ENCODE results near the gene EFCAB14.
"Not testable (repeated sequence)": the region's sequence is repeated elsewhere in the genome, so short reads cannot be mapped to it uniquely, and the experiment has no call there.

Gene EFCAB14

DNA sequence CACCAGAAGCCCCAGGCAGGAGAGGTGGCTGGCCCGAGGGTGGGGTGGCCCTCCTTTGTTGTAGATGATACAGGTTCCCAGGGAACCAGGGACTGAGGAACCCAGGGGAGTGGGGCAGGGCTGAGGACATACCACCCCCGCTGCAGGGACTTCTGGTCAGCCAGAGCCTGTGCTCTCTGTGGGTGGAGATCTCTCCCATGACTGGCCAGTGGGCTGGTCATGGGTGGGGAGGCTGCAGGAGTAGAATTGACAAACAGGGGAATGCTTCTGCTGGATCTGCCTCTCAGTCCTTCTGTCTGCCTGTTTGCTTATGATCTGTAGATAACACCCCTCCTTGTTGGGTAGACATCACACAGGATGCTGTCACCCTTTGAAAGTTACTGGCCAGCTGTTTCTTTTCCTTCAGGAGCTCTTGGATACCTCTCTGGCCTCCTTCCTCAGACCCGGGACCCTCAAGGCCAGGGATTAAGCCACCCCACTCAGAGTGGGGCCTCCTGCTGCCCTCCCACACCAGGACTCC lies 2.8 kb upstream of the EFCAB14 start:
- no peak for DNase-seq (ENCODE audit: low read depth)

DNA sequence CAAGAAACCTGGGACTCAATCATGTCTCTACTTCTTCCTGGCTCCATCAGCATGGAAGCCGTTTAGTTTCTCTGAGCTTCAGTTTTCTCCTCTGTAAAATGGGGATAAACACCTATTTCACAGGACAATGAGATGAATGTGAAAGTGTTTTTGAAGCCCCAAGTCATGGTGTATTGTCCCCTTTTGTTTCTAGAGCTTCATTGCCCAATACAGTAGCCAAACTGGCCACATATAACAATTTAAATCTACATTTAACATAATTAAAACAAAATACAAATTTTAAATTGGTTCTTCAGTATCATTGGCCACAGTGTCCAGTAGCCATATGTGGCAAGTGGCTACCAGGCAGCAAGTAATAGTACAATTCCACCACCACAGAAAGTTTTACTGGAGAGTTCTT lies 2.3 kb upstream of the EFCAB14 start:
- no peak for DNase-seq (ENCODE audit: low read depth)

DNA sequence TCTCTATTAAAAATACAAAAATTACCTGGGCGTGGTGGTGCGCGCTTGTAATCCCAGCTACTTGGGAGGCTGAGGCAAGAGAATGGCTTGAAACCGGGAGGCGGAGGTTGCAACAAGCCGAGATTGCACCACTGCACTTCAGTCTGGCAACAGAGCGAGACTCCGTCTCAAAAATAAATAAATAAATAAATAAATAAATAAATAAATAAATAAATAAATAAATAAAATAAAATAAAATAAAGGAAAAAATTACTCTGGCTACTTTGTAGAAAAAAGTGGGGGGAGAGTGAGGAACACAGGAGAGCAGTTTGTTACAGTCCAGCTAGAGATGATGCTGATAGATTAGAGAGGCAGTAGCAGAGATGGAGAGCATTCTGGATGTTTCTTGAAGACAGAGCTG lies 1.4 kb upstream of the EFCAB14 start:
- not testable (repeated sequence) for DNase-seq (ENCODE audit: low read depth)

DNA sequence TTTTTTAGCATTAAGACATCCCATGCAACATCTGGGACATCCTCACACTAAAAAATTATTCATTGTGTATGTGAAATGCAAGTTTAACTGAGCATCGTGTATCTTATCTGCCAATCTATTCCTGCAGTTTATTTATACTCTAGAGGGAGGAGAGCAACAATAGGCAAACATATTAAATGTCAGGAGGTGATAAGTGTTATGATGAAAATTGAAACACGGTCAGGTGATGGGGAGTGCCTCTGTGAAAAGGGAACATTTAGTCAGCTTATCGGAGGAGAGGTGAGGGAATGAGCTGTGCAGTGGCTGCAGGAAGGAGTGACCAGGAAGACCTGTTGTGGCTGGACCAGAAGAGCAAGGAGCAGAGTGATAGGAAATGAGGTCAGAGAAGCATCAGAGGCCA lies 775 bp upstream of the EFCAB14 start:
- DNase-seq (ENCODE audit: low read depth): no peak

DNA sequence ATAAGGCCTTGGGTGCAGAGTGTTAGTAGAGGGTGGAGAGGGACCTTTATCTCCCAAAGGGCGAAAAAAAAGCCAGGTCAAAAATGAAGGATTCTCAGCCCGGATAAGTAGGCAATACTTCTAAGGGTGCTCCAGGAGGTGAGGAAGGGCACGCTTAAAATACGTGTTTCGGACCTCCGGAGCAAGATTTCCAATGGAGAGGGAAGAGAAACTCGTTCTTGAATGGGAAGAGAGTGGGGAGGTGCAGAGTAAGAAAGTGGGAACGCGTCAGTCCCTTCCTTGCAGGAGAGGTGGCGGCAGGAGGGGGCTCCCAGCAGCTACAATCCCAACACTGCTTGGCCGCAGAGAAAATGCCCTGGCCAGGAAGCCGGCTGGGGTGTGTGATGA lies 581 bp downstream of the EFCAB14 start:
- no peak for DNase-seq (ENCODE audit: low read depth)

DNA sequence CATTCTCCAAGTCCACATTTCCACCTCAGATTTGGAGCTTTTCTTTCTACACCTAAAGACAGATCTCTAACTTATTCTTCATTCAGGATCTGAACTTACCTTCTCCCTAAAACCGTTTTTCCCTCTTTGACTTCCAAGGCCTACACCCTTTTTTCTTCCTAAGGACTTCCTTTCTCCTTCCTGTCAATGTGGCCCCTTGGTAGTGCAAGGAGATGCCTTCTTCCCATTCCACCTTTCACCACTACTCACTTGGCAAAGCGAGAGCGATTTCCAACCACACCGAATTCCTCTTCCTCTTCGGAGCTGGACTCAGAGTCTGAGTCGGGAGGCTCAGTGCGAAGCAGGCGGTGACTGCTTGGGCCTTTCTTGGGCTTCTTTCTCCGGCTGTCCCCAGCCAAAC lies 1.3 kb downstream of the EFCAB14 start:
- no peak for DNase-seq (ENCODE audit: low read depth)

DNA sequence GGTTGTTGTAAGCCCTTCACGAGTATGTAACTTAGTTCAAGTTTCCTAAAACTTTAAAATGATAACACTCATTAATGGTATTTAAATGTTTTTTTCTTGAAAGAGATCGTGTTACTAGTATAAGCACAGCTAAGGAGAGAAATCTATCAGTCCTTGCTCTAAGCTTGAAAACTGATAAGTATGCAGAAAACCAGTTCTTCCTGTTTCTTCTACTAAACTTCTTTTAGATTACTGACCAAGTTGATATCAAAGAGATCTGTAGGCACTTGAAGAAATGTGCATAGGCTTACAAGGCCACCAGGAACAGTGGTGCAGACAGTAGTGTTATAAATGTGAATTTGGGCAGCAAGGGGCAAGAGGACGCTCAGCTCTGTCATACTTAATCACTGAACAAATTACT lies 3.9 kb downstream of the EFCAB14 start:
- DNase-seq (ENCODE audit: low read depth): no peak

DNA sequence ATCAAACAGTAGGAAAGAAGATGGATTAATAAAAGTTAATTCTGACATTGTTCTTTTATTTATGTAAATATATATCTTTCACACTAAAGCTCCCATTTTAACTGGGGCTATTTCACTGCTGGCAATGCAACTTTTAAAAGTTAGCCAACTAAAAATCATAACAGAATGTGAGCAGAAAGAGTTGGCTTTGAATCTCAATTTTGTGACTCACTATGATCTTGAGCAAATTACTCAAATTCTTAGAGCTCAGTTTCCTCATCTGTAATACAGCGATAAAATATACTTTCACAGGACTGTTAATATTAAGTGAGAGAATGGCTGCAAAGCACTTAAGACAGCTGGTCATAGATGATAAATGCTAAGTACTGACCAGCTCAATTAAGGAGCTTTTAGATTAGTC lies 10.8 kb downstream of the EFCAB14 start:
- DNase-seq (ENCODE audit: low read depth): no peak

DNA sequence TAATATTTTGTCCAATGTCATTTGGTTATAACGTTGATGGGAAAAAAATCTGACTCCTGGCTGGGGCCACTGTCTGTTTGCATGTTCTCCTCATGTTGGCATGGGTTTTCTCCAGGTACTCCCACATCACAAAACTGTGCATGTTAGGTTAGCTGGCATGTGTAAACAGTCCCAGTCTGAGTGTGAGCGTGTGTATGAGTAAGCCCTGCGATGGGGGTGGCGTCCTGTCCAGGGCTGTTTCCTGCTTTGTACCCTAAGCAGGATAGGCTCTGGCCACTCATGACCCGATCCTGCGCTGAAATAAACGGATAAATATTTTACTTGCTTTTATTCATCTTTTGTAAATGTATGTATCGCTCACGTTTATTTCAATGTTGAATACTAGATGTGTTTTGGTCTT lies 13.5 kb downstream of the EFCAB14 start:
- DNase-seq (ENCODE audit: low read depth): no peak

DNA sequence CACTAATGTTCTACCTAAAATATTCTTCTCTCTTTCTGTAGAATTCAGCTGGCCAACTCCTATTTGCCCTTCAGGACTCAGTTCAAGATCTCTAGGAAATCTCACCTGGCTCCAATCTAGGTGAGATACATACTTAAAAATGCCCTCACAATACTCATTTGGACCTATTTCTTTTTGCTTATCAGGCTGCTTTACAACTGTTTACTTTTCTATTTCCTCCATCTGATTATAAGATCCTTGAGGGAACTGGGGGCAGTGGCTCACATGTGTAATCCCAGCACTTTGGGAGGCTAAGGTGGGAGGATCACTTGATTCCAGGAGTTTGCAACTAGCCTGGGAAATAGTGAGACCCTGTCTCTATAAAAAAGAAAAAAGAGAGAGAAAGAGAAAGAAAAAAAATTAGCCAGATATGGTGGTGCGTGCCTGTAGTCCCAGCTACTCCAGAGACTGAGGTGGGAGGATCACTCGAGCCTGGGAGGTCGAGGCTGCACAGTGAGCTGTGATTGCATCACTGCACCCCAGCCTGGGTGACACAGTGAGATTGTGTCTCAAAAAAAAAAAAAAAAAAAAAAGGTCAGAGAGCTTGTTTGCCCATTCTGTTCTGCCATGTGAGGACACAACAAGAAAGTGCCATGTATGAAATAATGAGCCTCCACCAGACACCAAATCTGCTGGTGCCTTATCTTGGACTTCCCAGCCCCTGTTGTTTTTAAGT lies 14.8 kb downstream of the EFCAB14 start:
- no peak for DNase-seq (ENCODE audit: low read depth)

DNA sequence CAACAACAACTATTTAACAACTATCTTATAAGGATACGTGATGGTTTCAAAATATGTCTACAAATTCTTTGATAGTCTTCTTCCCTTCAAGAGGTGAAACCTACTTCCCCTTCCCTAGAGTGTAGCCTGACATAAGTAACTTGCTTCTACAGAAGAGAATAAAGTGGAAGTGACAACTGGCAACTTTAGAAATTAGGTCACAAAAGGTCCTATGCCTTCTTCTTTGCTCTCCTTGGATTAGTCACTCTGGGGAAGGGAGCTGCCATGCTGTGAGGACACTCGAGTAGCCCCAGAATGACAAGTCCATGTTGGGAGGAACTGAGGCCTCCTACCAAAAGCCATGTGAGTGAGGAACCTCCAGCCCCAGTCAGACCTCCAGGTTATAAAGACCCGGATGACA lies 19.2 kb downstream of the EFCAB14 start:
- no peak for DNase-seq (ENCODE audit: low read depth)

DNA sequence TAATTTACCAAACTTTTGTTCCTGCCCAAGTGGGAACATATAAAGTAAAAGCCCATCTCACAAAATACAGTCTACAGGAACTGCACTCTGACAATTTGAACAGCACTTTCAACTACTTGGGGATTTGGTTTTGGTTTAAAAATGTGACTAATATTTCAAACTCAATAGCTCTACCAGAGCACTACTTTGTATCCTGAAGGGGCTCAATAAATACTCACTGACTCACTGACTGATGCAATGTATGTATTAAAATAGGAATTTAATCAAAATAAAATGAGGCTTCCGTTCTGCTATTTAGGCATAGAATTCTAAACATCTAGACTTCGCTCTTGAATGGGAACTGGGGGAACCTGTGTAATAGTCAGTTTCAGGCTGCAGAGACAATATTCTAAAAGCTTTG lies 21.9 kb downstream of the EFCAB14 start:
- no peak for DNase-seq (ENCODE audit: low read depth)

DNA sequence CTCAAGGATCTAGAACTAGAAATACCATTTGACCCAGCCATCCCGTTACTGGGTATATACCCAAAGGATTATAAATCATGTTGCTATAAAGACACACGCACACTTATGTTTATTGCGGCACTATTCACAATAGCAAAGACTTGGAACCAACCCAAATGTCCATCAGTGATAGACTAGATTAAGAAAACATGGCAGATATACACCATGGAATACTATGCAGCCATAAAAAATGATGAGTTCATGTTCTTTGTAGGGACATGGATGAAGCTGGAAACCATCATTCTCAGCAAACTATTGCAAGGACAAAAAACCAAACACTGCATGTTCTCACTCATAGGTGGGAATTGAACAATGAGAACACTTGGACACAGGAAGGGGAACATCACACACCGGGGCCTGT lies 24.2 kb downstream of the EFCAB14 start:
- not testable (repeated sequence) for DNase-seq (ENCODE audit: low read depth)

DNA sequence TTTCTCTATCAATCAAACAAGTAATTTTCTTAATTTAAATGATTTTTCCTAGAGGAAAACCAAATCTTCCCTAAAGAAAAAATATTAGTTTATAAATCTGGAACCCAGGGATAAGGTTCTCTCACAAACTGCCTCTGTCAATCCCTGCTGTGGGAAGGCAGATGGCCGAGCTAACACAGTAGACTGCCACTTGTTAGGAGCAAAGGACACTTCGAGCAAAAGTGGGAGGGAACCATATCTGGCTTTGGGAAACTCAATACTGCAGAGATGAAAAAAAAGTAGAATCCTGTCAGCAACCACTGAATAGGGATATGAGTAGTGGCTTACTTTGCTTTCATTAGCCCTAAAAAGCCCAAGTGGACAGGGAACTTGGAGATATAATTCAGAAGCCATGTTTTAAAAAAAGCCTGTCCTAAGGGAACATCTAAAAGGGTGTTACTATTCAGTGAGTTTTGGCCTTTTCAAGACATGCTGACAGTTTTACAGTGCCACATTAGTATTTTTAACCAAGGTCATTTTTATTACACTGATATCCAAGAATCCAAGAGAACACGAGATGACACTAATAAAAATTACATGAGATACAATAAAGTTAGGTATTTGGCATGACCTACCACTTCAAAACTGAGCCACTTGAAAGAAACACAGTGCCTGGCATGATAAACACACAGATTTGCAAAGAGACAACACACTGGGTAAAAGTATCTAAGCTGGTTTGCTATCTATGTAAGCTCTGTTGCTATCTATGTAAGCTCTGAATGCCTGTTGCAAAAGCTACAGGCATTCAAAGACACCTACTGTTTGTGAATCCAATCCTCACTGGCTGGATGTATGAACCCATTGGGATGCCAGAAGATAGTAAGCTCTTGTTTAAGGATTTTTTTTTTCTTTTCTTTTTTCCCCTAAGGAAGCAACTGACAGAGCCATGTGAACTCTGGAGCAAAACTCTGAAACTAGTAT lies 25.8 kb downstream of the EFCAB14 start:
- DNase-seq (ENCODE audit: low read depth): no peak

DNA sequence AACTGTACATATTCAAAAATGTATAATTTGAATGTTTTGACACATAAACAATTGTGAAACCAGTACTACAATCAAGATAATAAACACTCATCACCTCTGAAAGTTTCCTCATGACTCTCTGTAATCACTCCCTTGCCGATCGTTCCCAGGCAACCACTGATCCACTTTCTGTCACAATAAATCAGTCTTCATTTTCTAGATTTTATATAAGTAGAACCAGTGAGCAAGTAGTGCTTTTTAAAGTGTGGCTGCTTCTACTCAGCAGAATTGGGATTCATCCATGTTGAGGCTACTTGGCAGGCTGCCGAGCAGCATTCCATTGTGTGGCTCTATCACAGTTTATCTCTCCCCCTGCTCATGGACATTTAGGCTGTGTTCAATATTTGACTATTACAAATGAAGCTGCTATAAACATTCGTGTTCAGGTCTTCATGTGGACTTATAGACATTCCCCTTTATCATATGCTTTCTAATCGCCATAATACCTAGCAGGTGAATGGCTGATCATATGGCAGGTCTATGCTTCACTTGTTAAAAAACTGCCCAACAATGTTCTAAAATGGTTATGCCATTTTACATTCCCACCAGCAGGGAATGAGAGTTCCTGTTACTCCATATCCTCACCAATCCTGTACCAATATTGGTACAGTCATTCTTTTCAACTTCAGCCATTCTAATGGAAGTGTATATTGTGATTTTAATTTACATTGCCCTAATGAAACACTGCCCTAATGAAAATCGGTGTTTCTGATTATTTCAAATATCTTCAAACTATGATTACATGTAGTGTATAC lies 26.7 kb downstream of the EFCAB14 start:
- DNase-seq (ENCODE audit: low read depth): peak; percentile 62

DNA sequence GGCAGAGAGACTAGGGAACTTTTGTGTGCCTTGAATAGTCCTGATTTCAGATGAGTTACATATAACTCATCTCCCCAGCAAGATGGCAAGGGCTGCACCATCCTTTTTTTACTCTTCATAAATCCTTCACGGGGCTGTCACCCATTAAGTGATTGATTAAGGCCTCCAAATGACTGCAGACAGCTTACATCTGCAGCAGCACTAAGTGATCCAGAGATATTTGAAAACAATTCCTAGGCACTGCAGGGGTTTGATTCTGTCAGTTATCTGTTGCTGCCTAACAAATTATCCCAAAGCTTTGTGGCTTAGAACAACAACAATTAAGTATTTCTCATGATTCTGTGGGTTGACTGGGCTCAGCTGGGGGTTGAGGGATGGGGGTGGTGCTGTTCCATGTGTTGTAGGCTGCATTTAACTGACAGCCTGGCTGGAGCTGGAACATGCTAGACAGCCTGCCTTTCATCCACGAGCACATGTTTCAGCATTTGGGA lies 27.9 kb downstream of the EFCAB14 start:
- peak; percentile 25 for DNase-seq (ENCODE audit: low read depth)

DNA sequence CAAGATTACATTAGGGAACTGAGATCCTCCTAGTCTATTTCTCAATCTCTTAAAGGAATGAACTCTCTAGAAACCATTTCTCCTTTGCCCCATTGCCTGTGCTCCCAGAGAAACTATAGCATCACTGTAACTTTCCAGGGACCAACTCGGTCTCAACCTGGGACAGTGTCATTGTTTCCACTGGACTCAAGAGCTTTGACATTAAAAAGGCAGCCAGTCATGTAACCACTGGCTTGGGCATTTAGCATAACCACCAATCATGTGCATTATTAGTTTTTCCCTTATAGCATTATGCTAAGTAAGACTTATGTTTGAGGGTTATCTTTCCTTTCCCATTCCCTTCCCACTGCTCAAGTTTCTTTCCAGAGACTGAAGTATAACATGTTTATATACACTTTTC lies 29.0 kb downstream of the EFCAB14 start:
- DNase-seq (ENCODE audit: low read depth): no peak

DNA sequence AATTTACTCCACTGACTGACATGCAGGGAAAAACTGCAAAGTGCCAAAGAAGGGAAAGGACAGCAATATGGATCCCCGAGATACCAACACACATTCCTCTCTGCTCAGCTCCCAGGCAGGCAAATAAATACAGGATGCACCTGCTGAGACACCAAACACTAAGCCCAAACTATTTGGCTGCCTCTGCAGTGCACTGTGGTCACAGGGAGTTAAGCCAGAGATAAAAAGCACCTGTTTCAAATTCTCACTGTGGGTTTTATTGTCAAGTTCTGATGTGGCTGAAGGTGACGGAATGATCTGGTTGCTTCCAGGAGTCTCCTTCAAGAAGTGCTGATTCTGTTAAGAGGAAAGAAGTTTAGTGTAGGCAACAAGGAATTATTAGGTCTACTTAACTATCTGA lies 29.6 kb downstream of the EFCAB14 start:
- DNase-seq (ENCODE audit: low read depth): no peak

DNA sequence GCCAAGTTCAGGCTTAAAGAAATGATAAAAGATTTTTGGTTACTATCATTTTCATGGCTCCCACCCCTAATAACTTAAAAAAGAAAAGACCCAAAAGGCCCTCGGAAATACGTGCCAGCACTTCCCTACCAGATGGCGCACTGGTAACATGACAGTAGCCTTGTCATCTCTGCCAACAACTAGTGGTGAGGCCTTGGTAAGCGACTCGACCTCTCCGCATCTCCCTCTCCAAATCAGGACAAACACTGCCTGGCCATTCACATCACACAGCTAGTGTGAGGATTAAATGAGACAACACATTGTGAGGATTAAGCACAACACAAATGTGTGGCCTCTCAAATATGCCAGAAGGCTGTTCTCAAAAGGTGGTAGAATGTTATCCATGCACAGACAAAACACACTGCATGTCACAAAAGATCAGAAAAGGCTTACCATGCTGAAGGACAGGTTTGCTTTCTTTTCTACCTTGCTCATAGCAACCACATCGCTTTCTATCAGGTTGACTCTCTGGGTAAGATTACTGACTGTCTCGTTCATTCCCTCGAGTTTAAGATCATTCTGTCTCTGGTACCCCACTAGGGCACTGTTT lies 30.9 kb downstream of the EFCAB14 start:
- no peak for DNase-seq (ENCODE audit: low read depth)

DNA sequence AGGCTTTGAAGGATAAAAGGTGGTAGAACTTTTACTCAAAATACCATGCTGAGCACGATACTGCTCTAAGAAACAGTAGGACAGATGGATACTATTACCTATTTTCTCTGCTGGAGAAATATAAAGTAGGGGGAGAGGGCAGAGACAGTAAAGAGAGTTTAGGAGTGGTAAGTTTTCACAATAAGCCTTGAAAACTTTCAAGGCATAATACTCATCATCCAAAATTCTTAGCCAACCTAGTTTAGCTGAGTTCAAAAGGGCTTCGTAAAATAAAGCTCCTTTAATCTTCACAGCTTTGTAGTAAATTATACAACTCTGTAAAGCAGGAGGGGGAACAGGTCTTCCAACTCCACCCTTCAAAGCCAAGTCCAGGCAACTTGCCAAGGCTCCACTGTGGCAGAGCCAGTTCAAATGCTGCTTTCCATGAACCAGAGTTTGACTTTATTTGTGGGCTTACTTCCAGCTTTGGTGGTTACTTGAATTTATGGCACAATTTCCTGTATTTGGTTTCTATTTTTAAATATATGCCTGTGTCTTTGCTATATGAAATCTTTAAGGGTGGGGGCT lies 31.7 kb downstream of the EFCAB14 start:
- no peak for DNase-seq (ENCODE audit: low read depth)

DNA sequence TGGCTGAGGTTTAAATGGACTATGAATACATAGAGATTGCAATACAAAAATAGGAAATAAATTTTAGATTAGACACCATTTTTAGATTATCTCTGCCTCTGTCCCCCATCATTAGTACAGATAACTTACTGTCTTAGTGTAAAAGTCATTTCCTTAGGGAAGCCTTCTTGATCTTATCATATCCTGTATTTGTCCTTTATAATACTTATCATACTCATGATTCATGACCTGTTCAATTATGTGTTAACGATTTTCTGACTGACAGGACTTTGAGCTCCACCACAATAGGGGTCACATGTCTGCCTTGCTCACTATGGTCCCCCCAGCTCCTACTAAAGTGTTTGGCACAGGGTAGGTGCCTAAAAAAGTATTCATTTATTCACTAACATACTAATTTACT lies 32.7 kb downstream of the EFCAB14 start:
- no peak for DNase-seq (ENCODE audit: low read depth)

Data from amniotic epithelial cell (primary cell).